ENCODE measurements around the gene TNNT1. TPM values are rescaled to one million over a fixed set of nuclear protein-coding genes. Genes with fewer than 3 reads are reported as not detected.

The TNNT1 gene
- total RNA-seq, 4 donors from 2014 or later = not detected

DNA sequence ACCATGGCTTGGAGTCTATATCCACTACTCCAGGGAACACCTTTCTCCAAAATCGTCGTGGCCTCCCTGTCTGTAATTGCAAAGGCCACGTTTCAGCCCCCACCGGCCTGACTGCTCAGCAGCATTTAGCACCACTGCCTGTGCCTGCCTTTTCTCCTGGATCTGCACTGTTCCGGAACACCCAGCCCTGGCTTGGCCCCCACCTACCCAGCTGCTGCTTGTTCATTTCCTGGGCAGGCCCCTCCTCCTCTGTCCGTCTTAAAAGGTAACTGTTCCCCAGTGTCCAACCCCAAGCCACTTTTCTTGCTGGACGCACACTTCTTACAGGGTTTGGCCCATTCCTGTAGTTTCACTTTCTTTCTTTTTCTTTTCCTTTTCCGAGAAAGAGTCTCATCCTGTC lies 39.6 kb upstream of the TNNT1 start:
- no peaks in the 10 kb centered on the region for H3K27me3 ChIP-seq
- H3K36me3 ChIP-seq = peaks cover 0 to 61% (median 0%) of the 10 kb centered on the region in 3 donors
- H3K27ac ChIP-seq = peak overlapping the region in 2 of 4 donors; percentile 29 to 65
- TF ChIP-seq, protein P1, sequence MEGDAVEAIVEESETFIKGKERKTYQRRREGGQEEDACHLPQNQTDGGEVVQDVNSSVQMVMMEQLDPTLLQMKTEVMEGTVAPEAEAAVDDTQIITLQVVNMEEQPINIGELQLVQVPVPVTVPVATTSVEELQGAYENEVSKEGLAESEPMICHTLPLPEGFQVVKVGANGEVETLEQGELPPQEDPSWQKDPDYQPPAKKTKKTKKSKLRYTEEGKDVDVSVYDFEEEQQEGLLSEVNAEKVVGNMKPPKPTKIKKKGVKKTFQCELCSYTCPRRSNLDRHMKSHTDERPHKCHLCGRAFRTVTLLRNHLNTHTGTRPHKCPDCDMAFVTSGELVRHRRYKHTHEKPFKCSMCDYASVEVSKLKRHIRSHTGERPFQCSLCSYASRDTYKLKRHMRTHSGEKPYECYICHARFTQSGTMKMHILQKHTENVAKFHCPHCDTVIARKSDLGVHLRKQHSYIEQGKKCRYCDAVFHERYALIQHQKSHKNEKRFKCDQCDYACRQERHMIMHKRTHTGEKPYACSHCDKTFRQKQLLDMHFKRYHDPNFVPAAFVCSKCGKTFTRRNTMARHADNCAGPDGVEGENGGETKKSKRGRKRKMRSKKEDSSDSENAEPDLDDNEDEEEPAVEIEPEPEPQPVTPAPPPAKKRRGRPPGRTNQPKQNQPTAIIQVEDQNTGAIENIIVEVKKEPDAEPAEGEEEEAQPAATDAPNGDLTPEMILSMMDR (IDR thresholded peaks at IDR 0.05) = no peak
- TF ChIP-seq POLR2A (IDR thresholded peaks at IDR 0.05) = no peak
- no peak overlapping the region for H3K4me3 ChIP-seq
- no peak for DNase-seq
- H3K4me1 ChIP-seq = no peaks in the 10 kb centered on the region
- H3K9me3 ChIP-seq = no peaks in the 10 kb centered on the region

DNA sequence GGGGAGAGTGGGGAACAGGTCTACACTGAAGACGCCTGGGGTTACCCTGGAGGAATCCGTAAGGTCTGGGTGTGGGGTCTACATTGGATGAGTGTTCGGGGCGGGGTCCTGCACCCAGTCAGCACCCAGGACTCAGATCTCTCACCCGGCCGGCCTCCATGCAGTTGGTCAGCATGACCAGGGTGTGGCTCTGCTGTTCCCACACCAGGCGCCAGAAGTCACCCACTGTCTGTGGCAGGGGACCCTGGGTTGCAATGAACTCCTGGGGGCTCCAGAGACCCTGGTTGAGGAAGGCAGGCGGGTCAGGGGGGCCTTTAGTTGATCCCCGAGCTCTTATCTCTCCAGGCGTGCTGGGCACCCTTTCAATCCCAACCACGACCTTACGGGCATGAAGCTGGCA lies 37.1 kb upstream of the TNNT1 start:
- no peak overlapping the region for H3K27ac ChIP-seq
- no peaks in the 10 kb centered on the region for H3K4me1 ChIP-seq
- H3K27me3 ChIP-seq = no peaks in the 10 kb centered on the region
- TF ChIP-seq POLR2A (IDR thresholded peaks at IDR 0.05) = no peak
- TF ChIP-seq, protein P1 (IDR thresholded peaks at IDR 0.05) = no peak
- no peak overlapping the region for H3K4me3 ChIP-seq
- no peak for DNase-seq
- H3K36me3 ChIP-seq = peaks cover 0 to 47% (median 0%) of the 10 kb centered on the region in 3 donors
- H3K9me3 ChIP-seq = no peaks in the 10 kb centered on the region

DNA sequence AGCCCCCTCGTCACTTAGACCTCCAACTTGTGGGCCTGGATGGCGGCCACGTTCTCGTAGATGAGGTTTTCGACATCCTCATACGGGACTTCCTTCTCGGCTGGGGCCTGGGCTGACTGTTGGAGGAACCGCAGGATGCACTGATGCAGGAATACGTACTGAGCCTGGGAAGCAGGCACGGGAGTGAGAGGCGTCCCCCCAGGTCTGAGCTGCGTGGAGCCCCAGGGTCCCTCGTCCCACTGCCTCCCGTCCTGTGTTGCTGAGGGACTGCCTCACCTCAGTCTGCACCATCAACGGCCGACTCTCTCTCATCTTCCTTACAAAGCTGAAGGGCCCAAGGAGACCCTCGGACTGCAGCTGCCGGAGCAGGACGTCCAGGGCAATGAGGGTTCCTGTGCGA lies 32.7 kb upstream of the TNNT1 start:
- Histone ChIP-seq H3K27ac (no peak overlapping the region), H3K27me3 (peaks cover 0 to 5% of the 10 kb centered on the region in 2 donors), H3K9me3 (no peaks in the 10 kb centered on the region), H3K4me1 (peaks cover 0 to 19% (median 10%) of the 10 kb centered on the region in 4 donors), H3K4me3 (no peak overlapping the region), H3K36me3 (peaks cover 0 to 28% (median 0%) of the 10 kb centered on the region in 3 donors)
- no peak for DNase-seq
- no peak for TF ChIP-seq POLR2A (IDR thresholded peaks at IDR 0.05)
- TF ChIP-seq, protein P1 (IDR thresholded peaks at IDR 0.05) = no peak

DNA sequence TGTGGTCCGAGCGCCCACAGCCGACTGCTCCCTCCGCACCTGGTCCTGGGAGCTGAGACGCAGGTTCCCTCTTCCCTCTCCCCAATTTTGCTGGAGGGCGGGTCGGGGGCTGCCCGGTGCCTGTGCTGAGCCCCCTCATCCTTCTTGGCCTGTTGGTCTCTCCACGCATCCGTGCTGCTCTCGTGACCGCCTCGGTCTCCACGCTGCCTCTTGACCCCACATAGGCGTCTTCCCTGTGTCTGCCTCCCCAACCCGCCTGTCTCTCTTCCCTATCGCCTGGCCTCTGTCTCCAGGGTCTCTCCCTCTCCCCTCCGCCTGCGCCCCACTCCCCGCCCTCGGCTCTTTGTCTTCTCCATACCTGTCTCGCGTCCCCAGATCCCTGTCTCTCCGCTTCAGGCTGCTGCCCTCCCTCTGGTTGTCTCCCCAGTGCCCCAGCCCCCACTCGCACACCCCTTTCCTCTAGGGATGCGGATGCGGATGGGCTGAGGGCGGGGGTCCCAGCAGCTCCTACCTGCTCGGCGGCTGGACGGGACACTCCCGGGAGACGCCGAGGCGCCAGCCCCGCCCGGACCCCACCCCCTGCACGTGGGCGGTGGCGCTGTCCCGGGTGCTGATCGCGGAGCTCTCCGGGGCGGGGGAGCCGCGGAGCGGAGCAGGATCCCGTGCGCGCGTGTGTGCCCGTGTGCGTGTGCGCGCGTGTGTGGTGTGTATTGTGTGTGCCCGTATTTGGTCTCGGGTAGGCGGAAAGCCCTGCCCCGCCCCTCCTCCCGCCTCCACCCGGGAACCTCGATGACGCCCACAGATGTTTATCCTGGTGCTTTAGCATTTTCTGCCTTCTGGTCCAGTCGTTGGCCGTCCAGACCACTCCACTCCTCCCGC lies 30.8 kb upstream of the TNNT1 start, which contains the start of gene SYT5:
Gene SYT5, minus strand, starts transcription at position 684 of the 879 bp plus-strand sequence. CDS start 1,248 bp downstream, outside the sequence.
- TF ChIP-seq POLR2A (IDR thresholded peaks at IDR 0.05) = no peak
- TF ChIP-seq, protein P1 (IDR thresholded peaks at IDR 0.05) = no peak
- peaks cover 0 to 4% (median 0%) of the 10 kb centered on the region in 4 donors for H3K9me3 ChIP-seq
- peak in 2 of 3 donors; percentile 58 to 80 for DNase-seq
- peak within 1 kb of the TSS; percentile 1 to 41 (median 24) for H3K4me3 ChIP-seq
- peaks cover 0 to 11% (median 0%) of the 10 kb centered on the region in 3 donors for H3K36me3 ChIP-seq
- peaks cover 0 to 19% (median 10%) of the 10 kb centered on the region in 4 donors for H3K4me1 ChIP-seq
- H3K27me3 ChIP-seq = peaks cover 0 to 11% of the 10 kb centered on the region in 2 donors
- no peak within 1 kb of the TSS for H3K27ac ChIP-seq

DNA sequence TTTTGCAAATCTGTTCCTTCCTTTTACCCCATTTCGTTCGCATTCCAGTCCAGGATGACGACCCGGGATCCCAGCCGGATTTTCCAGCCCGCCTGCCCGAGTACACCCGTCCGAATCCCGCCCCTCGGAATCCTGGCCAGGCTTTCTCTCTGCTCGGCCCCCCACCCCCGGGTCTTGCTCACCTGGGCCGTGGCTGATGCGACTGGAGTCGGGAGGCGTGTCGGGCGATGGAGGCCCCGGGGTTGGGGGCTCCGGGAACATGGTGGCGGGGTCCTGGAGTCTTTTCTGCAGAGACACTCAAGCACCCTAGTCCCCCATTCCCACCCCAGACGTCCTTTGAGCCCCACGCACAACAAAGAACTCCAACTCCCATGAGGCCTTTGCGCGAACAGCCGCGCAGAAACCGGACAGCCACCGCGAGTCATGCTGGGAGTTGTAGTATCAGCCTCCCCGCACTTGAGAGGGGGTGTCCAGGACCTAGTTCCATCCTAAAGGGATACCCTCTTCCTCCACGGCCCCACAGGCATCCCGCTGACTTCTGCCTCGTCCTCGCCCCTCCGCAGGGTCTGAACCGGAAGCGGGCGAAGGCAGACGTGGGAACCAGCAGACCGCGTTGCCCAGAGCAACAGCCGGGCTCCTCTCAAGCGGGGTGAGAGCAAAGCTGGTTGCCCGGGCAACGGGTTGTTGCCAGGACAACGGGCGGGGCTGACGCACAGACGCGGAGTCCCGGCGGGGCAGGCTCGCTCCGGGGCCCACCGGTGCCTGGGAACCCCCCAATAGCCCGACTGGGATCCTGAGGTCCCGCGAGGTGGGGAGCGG lies 30.0 kb upstream of the TNNT1 start:
- peak; percentile 78 to 93 (median 82) for DNase-seq
- Histone ChIP-seq H3K27me3 (peaks cover 0 to 20% of the 10 kb centered on the region in 2 donors), H3K36me3 (peaks cover 0 to 6% (median 0%) of the 10 kb centered on the region in 3 donors), H3K9me3 (peaks cover 0 to 4% (median 0%) of the 10 kb centered on the region in 4 donors), H3K4me1 (peaks cover 0 to 19% (median 10%) of the 10 kb centered on the region in 4 donors), H3K27ac (no peak overlapping the region), H3K4me3 (peak overlapping the region; percentile 1 to 41 (median 24))
- TF ChIP-seq, protein P1 (IDR thresholded peaks at IDR 0.05) = no peak
- no peak for TF ChIP-seq POLR2A (IDR thresholded peaks at IDR 0.05)

Measured in Peyer's patch (tissue), 4 donors.